GM12873 (cell line): ENCODE data around the gene DTD1.

Experiments
- TF ChIP-seq, protein P1 (sequence below): IDR thresholded peaks from 2 replicates; pipeline ENCODE4 v1.5.1; 2012; ENCODE audit warnings: low read depth, mild to moderate bottlenecking, moderate library complexity, low read length, control low read depth; ENCODE audit not compliant: insufficient read depth; ENCODE audit errors: missing control alignments

The DTD1 gene

GRCh38 chr20:18566892-18567738 is 20.7 kb upstream of the DTD1 start, which contains the start of gene SMIM26:
Gene SMIM26 (plus strand): TSS chr20:18567432. CDS start chr20:18567479, 47 bp downstream.
- TF ChIP-seq, protein P1, sequence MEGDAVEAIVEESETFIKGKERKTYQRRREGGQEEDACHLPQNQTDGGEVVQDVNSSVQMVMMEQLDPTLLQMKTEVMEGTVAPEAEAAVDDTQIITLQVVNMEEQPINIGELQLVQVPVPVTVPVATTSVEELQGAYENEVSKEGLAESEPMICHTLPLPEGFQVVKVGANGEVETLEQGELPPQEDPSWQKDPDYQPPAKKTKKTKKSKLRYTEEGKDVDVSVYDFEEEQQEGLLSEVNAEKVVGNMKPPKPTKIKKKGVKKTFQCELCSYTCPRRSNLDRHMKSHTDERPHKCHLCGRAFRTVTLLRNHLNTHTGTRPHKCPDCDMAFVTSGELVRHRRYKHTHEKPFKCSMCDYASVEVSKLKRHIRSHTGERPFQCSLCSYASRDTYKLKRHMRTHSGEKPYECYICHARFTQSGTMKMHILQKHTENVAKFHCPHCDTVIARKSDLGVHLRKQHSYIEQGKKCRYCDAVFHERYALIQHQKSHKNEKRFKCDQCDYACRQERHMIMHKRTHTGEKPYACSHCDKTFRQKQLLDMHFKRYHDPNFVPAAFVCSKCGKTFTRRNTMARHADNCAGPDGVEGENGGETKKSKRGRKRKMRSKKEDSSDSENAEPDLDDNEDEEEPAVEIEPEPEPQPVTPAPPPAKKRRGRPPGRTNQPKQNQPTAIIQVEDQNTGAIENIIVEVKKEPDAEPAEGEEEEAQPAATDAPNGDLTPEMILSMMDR: no peak

DNA sequence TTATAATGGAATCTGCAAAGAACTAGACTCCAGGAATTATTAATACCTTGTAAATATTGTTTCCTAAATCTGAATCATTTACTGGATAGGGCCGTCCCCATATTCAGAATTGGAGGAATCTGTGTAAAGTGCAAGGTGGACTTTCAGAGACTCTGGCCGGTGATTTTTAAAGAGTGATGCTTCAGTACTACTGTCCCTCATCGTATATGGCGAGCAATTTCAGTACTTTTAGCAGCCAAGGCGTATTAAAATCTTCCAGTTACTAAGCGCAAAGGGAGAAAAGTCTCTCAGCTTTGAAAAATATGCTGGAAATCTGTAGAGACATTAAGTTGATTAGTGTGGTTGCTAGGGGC is 20.1 kb upstream of the DTD1 start:
- TF ChIP-seq, protein P1: no peak

DNA sequence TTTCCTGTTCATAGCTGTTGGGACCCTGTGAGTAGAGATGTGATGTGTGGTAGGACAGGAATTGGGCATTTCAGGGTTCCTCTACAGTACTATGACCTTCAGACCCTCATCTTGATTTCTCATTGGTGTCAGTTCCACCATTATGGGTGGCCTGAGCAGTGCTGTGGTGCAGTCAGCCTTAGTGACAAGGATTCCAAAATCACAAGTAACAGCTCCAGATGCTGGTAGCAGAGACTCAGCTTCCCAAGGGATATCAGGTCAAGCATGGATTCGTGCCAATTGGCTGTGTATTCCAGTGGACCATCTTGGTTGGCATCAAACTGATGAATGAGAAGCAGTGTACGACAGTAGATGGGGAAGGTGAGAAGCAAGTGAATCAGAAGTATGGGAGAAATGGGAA is 16.8 kb upstream of the DTD1 start:
- TF ChIP-seq, protein P1: no peak

DNA sequence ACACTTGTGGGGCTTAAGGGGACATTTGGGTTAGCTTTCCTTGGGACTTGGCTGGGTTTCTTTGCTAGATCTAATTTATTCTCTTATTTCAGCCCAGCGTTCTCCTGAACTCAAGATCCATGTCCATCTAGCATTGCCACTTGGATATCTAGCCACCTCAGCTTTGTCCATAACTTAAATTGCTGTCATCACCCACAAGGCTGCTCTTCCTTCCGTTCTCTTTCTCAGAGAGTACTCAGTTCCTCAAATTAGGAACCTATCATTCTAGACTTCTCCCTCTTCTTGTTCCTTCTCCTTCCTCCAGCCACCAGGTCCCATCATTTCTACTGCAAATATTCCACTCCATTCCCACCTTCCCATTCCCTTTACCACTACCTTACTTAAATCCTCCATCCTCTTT is 16.3 kb upstream of the DTD1 start:
- TF ChIP-seq, protein P1: no peak

GRCh38 chr20:18577942-18578341 is 9.9 kb upstream of the DTD1 start:
- TF ChIP-seq, protein P1: no peak

- TF ChIP-seq, protein P1: no peak
Observed at GRCh38 chr20:18578581-18578980, 9.3 kb upstream of the DTD1 start.

- TF ChIP-seq, protein P1: no peak
Observed at GRCh38 chr20:18580012-18580411, 7.8 kb upstream of the DTD1 start.
